ENCODE data around the gene MICALL2. TPM values are rescaled to one million over a fixed set of nuclear protein-coding genes. Genes with fewer than 3 reads are reported as not detected.

MICALL2 gene
- total RNA-seq, 4 donors from 2014 or later: 4.4 to 16.6 (median 9.3) TPM

DNA sequence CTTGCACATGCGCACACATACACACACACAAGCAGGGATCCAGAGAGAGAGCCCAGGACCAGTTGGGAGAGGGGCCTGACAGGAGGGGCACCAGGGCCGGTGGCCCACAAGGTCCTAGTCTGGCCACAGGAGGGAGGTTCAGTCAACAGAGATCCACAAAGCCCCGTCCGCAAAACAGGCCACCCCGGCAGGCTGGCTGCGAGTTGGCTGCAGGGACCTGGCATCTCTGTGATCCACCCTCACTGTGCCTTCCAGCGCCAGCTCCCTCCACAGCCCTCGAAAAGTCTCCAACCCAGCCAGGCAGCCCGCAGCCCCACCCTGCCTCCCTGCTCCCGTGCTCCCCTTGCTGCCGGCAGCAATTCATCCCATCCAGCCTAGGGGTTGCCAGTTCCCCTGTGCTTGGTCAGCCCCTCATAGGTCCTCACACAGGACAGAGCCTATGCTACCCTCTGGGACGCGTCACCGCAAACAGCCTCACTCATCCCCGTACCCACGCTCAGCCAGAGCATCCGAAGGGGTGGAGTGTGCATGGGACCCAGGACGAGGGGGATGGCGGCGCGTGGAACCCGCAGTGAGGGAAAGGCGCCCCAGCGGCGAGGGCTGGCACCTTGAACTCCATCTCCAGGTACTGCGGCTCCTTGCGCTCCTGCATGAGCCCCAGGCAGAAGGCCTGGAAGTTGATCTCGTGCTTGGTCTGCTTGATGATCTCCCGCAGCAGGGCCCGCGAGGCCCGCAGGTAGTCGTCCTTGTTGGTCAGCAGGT is 37.4 kb upstream of the MICALL2 start:
- TF ChIP-seq CTCF (IDR thresholded peaks at IDR 0.05): no peak
- DNase-seq (ENCODE audit: low spot score) (no peak), ATAC-seq (ENCODE audit: low FRiP score) (no peak)

DNA sequence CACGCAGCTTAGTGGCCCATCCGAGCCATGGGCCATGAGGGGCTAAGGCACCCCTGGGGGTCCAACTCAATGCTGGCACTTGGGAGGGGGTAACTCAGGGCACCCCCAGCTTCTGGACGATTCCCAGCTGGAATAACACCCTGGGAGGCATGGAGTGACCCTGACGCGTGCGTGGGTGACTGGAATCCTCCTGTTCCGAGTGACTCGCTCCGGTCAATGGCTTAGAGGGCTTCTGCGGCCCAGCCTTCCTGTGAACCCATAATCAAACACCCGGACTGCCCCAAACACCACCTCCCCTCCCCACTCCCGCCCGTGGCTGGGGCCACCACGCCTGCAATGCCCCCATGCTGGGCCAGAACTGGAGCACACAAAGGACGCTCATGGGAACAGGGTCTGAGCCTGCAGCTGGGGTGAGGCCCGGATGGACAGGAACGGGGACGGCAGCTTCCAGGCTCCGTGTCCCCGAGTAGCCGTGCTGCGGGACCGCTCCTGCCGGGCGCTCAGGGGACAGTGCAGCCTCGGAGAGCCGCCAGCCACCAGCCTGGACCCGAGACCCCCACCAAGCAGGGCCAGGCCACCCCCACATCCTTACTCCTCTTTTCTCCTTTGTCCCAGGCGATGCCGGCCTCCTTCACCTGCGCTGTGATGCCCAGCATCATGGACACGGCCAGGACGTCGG is 36.4 kb upstream of the MICALL2 start:
- TF ChIP-seq CTCF (IDR thresholded peaks at IDR 0.05): no peak
- no peak for DNase-seq (ENCODE audit: low spot score)
- ATAC-seq (ENCODE audit: low FRiP score): no peak

DNA sequence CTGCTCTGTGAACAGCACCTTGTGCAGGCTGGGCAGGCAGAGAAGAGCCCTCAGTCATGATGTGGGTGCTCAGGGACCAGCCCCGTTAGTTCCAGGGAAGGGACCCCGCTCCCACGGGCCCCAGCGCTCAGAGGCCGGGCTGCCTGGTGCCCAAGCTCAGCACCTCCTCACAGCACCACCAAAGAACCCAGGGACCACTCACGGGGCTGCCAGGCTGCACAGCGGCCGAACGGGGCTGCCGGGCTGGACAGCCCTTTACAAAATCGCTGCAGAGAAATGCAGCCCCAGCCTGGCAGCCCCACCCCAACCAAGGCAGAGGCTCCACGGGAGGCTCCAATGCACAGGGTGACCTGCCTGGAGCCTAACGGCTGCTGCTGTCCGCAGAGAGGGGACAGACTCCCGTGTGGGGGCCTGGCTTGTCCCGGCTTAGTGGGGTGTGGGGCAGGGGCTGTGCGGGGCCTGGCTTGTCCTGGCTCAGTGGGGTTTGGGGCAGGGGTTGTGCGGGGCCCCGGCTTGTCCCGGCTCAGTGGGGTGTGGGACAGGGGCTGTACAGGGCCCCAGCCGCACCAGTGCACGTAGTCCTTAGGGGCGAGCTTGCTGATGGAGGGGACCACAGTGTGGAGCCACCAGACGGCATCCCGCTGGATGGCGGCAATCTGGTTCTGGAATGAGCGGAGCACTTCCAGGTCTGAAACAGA is 35.7 kb upstream of the MICALL2 start:
- TF ChIP-seq CTCF (IDR thresholded peaks at IDR 0.05): no peak
- DNase-seq (ENCODE audit: low spot score) (no peak), ATAC-seq (ENCODE audit: low FRiP score) (no peak)

DNA sequence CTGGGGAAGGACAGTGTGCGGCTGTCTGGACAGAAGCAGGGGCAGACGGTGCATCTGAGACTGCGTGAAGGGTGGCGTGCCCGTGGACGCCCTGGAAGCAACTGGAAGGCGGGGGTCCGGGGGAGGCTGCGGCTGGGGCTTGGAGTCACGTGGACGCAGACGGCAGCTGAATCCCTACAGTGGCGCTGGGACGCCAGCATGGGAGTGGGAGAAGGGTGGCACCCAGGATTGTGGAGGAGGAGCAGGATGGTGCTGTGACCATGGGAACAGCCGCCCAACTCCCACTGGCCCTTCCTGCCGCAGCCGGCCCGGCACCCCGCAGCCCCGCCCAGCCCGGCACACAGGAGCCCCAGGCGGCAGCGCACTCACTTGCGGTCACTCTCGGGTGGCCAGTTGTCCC is 35.2 kb upstream of the MICALL2 start:
- no peak for TF ChIP-seq CTCF (IDR thresholded peaks at IDR 0.05)
- DNase-seq (ENCODE audit: low spot score): no peak
- ATAC-seq (ENCODE audit: low FRiP score): no peak

GRCh38 chr7:1493571-1493970 is 34.3 kb upstream of the MICALL2 start:
- ATAC-seq (ENCODE audit: low FRiP score) (no peak), DNase-seq (ENCODE audit: low spot score) (no peak)
- TF ChIP-seq CTCF (IDR thresholded peaks at IDR 0.05): no peak

- DNase-seq (ENCODE audit: low spot score): no peak
- ATAC-seq (ENCODE audit: low FRiP score): no peak
Observed at GRCh38 chr7:1493129-1493528, 33.9 kb upstream of the MICALL2 start.

More at GRCh38 chr7:1493129-1493528, 33.9 kb upstream of the MICALL2 start:
- TF ChIP-seq CTCF (IDR thresholded peaks at IDR 0.05): no peak

Data from omental fat pad (tissue), 4 donors.